Heart left ventricle (tissue), 13 donors: Measurements from ENCODE around the gene RIN3.

Experiments
- CTCF ChIP-seq, 12 donors: fragments of 200-600 bp; sonication (generic) in 4 of 12; IDR thresholded peaks; one replicate each; pipeline versions ENCODE4 v1.5.0 to v1.8.0; 2018 to 2022; ENCODE audit warnings: antibody characterized with exemption in 12 of 12, mild to moderate bottlenecking in 5 of 12
- POLR2A ChIP-seq, 2 donors: fragments of 450-650 bp; IDR thresholded peaks; one replicate each; pipeline ENCODE4 v1.6.1; 2017; ENCODE audit warnings: antibody characterized with exemption in 2 of 2, mild to moderate bottlenecking in 2 of 2, moderate library complexity in 2 of 2
- donor health status: ischemic (EF 13 %, LVEDD 7.1; RV severe dilation, severe dysfunction).
- donor health status: DM: no; HTN: yes; CAD: no.
- donor health status: DM: no; HTN: no; CAD: no.
- donor health status: ischemic (EF 25% LVEDD 6.9; RV normal size, moderate dysfunction).
- donor health status: ischemic (EF 25% LVEDD 5.7; RV mildly dilated, moderate dysfunction).
- donor health status: ischemic (EF 35%, LVEDD 5.7; RV mildly dilated, moderate dysfunction).
- donor health status: nonischemic (EF 11% LVEDD 7.7; RV severe dilation, severe dysfunction).
- donor health status: DM: yes; HTN: yes; CAD: no.
- donor health status: PGD.
- donor health status: ischemic (EF 29% LVEDD 5.4; RV normal size, mild dysfunction).
- donor health status: nonischemic (EF 23%, LVEDD 6.1; RV moderate dilation, normal function).

DNA sequence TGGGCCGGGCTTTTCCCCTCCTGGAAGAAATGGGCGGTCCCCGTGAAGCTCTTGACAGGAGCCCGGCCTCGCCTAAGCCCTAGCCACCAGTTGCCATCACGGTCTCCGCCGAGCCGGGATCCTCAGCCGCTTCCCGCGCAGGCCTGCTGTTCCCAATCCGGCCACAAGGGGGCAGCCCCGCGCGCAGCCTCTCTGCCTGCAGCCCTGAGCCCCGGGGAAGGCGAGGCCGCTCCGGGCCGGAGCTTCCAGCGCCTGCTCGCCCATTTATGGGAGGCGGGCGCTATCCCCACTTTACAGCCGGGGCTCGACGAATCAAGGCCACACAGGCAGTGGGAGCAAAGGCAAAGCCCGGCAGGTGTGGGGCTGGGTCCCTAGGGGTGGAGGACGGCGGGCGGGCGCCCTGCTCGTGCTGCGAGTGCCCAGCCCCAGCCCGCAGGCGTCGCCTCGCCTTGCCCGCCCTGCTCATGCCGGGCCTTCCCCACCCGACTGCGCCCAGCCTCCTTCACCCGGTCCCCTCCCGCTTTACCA, 173.4 kb downstream of the RIN3 start:
- peak; percentile 85 to 100 (median 99) for TF ChIP-seq CTCF (IDR thresholded peaks at IDR 0.05)
- TF ChIP-seq POLR2A (IDR thresholded peaks at IDR 0.05), result no peak
